ENCODE measurements around the gene SPINK1.
"Not testable (repeated sequence)": the region's sequence is repeated elsewhere in the genome, so short reads cannot be mapped to it uniquely, and the experiment has no call there.

SPINK1 gene

GRCh38 chr5:147831465-147831864 is at the start of gene SPINK1:
Gene SPINK1 (minus strand): TSS chr5:147831671. CDS start chr5:147831577, 94 bp downstream.
- Mint-ChIP-seq H3K4me3 (no peak within 1 kb of the TSS), H3K27me3 (ENCODE audit: low read depth) (peaks cover 18% of the 10 kb centered on the region), H3K4me1 (ENCODE audit: low read depth) (no peaks in the 10 kb centered on the region), H3K36me3 (ENCODE audit: low read depth) (no peaks in the 10 kb centered on the region), H3K27ac (no peak within 1 kb of the TSS), H3K9me3 (no peaks in the 10 kb centered on the region)

- Mint-ChIP-seq H3K9me3 (no peaks in the 10 kb centered on the region), H3K36me3 (ENCODE audit: low read depth) (no peaks in the 10 kb centered on the region), H3K27ac (no peak overlapping the region), H3K27me3 (ENCODE audit: low read depth) (no peaks in the 10 kb centered on the region), H3K4me3 (no peak overlapping the region), H3K4me1 (ENCODE audit: low read depth) (no peaks in the 10 kb centered on the region)
Measured at GRCh38 chr5:147880487-147880886, 49.0 kb upstream of the SPINK1 start.

- Mint-ChIP-seq H3K9me3 (no peaks in the 10 kb centered on the region), H3K27me3 (ENCODE audit: low read depth) (no peaks in the 10 kb centered on the region), H3K4me1 (ENCODE audit: low read depth) (no peaks in the 10 kb centered on the region), H3K4me3 (no peak overlapping the region), H3K27ac (no peak overlapping the region), H3K36me3 (ENCODE audit: low read depth) (no peaks in the 10 kb centered on the region)
Measured at GRCh38 chr5:147879784-147880183, 48.3 kb upstream of the SPINK1 start.

DNA sequence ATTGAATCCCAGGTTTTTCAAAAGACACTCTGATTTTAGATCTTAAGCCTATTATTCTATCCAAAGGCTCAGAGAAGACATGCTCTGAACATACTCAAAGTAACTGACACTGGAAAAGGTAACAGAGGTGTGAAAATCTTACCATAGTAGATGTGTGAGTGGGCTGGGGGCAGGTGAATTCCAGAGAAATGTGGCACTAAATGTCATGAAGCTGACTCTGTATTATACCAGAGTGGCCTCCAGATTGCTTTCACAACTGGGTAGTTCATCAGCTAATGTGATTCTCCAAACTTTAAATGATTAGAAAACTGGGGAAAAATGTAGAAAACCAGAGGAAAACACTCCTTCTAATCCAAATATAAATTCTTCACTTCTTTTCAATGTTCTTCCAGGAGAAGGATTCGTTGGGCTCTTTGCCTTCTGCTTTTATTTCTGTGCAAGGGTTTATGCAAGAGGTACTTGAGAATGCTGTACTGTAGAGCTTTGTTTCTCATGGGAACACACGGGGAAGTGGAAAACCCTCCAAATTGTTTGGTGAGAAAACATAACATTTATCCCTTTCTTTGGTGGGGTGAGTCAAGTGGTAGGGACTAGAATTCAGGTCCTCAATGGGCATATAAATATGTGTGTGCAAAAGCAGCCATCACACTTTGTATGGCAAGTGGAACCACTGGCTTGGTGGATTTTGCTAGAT is 46.7 kb upstream of the SPINK1 start, which contains the start of gene SCGB3A2:
TSS of gene SCGB3A2 (plus strand) at position 646 of the 694 bp plus-strand sequence. CDS start 93 bp downstream, outside the sequence.
- Mint-ChIP-seq H3K4me1 (ENCODE audit: low read depth) (no peaks in the 10 kb centered on the region), H3K27me3 (ENCODE audit: low read depth) (no peaks in the 10 kb centered on the region), H3K9me3 (no peaks in the 10 kb centered on the region), H3K27ac (no peak within 1 kb of the TSS), H3K4me3 (no peak within 1 kb of the TSS), H3K36me3 (ENCODE audit: low read depth) (no peaks in the 10 kb centered on the region)

DNA sequence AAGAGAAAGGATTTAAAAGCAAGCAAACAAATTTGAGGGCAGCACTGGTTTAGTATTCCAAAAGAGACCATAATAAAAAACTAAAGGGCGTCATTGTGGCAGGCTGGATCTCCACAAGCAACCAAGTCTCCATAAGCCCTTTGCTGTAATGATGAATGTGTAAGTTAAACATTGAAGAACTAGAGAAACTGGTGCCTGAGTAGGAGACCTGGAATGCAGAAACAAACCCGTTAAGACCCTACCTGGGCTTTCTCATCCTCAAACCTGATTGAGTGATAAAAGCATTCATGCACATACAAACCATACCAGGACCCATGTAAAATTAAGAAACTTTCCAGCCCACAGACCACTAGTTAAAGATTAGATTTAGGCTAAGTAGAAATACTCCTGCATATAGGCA is 45.2 kb upstream of the SPINK1 start:
- Mint-ChIP-seq H3K27ac (no peak overlapping the region), H3K4me1 (ENCODE audit: low read depth) (no peaks in the 10 kb centered on the region), H3K4me3 (no peak overlapping the region), H3K36me3 (ENCODE audit: low read depth) (no peaks in the 10 kb centered on the region), H3K27me3 (ENCODE audit: low read depth) (no peaks in the 10 kb centered on the region), H3K9me3 (no peaks in the 10 kb centered on the region)

DNA sequence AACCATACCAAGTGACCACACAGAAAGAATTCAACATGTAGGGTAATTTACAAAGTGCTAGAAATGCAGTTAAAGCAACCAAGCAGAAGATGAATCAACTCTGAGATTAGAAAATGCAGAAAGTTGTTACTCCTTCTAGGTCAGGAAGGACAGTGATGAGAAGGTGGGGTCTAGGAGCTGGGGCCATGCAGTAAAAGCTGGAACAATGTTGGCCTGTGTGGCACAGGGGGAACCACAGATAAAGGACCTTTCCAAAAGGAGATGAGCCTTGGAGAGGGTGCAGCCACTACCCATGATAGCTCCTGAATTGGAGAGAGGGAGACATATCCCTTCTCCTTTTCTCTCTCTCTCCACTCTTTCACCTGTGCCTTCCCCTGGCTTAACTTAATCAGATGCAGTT is 44.7 kb upstream of the SPINK1 start:
- H3K4me3 Mint-ChIP-seq, result no peak overlapping the region
- H3K36me3 Mint-ChIP-seq (ENCODE audit: low read depth), result no peaks in the 10 kb centered on the region
- H3K9me3 Mint-ChIP-seq, result no peaks in the 10 kb centered on the region
- H3K27me3 Mint-ChIP-seq (ENCODE audit: low read depth), result no peaks in the 10 kb centered on the region
- H3K4me1 Mint-ChIP-seq (ENCODE audit: low read depth), result no peaks in the 10 kb centered on the region
- H3K27ac Mint-ChIP-seq, result no peak overlapping the region

DNA sequence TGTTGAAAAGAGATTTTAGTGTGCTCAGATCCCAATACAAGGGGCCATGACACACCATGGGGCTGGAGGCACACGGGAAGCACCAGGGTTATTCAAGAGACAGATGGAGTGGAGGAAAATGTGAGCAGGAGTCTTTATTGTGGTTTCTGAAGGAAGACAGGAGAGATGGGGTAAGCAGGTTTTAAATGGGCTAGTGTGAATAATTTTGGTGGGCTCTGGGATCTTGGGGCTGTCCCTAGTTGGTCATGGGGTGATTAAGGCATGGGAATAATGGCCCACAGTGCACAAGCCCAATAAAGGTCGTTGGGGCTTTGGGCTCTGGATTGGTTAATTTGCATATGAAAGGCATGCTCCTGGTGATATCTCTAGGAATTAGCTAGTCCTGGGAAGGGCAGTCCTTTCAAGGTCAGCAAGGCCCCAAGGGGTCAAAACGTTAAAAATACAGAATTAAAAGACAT is 43.5 kb upstream of the SPINK1 start:
- H3K4me1 Mint-ChIP-seq (ENCODE audit: low read depth), result no peaks in the 10 kb centered on the region
- no peak overlapping the region for H3K4me3 Mint-ChIP-seq
- H3K27ac Mint-ChIP-seq, result no peak overlapping the region
- H3K27me3 Mint-ChIP-seq (ENCODE audit: low read depth), result no peaks in the 10 kb centered on the region
- no peaks in the 10 kb centered on the region for H3K9me3 Mint-ChIP-seq
- no peaks in the 10 kb centered on the region for H3K36me3 Mint-ChIP-seq (ENCODE audit: low read depth)

- not testable (repeated sequence) for H3K4me3 Mint-ChIP-seq; H3K27ac Mint-ChIP-seq; H3K27me3 Mint-ChIP-seq (ENCODE audit: low read depth); H3K36me3 Mint-ChIP-seq (ENCODE audit: low read depth); H3K4me1 Mint-ChIP-seq (ENCODE audit: low read depth); H3K9me3 Mint-ChIP-seq
Measured at GRCh38 chr5:147874118-147874875, 42.8 kb upstream of the SPINK1 start.

- not testable (repeated sequence) for H3K27ac Mint-ChIP-seq; H3K27me3 Mint-ChIP-seq (ENCODE audit: low read depth); H3K36me3 Mint-ChIP-seq (ENCODE audit: low read depth); H3K4me3 Mint-ChIP-seq; H3K4me1 Mint-ChIP-seq (ENCODE audit: low read depth); H3K9me3 Mint-ChIP-seq
Measured at GRCh38 chr5:147872744-147873435, 41.4 kb upstream of the SPINK1 start.

- H3K27me3 Mint-ChIP-seq (ENCODE audit: low read depth), result not testable (repeated sequence)
Measured at GRCh38 chr5:147871980-147872549, 40.6 kb upstream of the SPINK1 start.

DNA sequence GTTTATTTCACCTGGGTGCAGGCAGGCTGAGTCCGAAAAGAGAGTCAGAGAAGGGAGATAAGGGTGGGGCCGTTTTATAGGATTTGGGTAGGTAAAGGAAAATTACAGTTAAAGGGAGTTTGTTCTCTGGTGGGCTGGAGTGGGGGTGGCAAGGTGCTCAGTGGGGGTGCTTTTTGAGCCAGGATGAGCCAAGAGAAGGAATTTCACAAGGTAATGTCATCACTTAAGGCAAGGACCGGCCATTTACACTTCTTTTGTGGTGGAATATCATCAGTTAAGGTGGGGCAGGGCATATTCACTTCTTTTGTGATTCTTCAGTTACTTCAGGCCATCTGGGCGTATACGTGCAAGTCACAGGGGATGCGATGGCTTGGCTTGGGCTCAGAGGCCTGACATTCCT is 38.4 kb upstream of the SPINK1 start:
- H3K4me3 Mint-ChIP-seq; H3K4me1 Mint-ChIP-seq (ENCODE audit: low read depth); H3K36me3 Mint-ChIP-seq (ENCODE audit: low read depth); H3K27ac Mint-ChIP-seq; H3K27me3 Mint-ChIP-seq (ENCODE audit: low read depth); H3K9me3 Mint-ChIP-seq: not testable (repeated sequence)

More at GRCh38 chr5:147871980-147872549, 40.6 kb upstream of the SPINK1 start:
- H3K4me3 Mint-ChIP-seq; H3K9me3 Mint-ChIP-seq; H3K4me1 Mint-ChIP-seq (ENCODE audit: low read depth); H3K36me3 Mint-ChIP-seq (ENCODE audit: low read depth); H3K27ac Mint-ChIP-seq: not testable (repeated sequence)

DNA sequence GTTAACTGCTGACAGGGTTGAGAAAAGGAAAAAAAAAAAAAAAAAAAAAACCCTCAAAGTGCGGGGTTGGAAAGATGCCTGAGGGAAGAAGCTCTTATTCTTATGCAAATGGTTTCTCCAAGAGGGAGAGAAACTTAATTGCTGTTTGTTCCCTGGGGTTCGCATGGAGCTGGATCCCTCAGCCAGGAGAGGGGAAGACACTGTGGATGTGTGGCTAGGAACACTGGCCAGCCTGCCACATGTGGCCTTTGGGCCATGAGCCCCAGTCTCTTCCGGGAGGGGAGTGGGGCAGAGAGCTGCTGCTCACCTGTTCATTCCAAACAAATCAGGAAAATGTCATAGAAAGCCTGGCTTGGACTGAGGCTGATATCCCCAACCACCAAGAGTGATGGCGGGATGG is 37.6 kb upstream of the SPINK1 start:
- H3K27ac Mint-ChIP-seq, result no peak overlapping the region
- H3K4me1 Mint-ChIP-seq (ENCODE audit: low read depth), result no peaks in the 10 kb centered on the region
- H3K9me3 Mint-ChIP-seq, result no peaks in the 10 kb centered on the region
- no peaks in the 10 kb centered on the region for H3K27me3 Mint-ChIP-seq (ENCODE audit: low read depth)
- no peak overlapping the region for H3K4me3 Mint-ChIP-seq
- H3K36me3 Mint-ChIP-seq (ENCODE audit: low read depth), result no peaks in the 10 kb centered on the region

DNA sequence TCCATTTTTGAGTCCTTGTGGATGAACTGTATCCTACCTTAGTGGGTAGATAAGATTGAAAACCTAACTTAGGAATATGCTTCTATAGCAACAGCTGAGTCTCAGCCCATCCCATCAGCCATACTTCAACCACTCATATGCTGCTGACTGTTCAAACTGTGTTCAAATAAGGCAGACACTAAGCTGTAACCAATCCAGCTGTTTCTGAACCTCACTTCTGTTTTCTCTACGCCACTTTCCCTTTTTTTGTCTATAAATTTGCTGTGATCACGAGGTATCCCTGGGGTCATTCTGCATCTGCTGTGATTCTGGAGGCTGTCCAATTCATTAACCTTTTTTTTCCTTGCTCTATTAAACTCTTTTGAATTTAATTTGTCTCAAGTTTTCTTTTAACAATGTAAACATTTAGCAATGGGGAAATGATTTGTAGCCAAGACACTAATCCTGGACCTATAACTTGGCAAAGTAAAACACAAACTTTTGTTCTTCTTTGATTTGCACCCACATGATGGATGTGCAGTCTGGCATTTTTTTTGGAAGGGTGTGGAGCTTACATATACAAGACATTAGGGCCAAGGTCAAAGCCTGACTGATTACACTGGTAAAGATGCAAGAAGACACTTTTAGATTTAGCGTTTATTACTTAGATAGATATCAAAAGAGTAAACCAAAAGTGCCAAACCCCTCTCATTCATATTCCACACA is 32.1 kb upstream of the SPINK1 start:
- no peak overlapping the region for H3K27ac Mint-ChIP-seq
- H3K4me3 Mint-ChIP-seq, result no peak overlapping the region
- no peaks in the 10 kb centered on the region for H3K36me3 Mint-ChIP-seq (ENCODE audit: low read depth)
- no peaks in the 10 kb centered on the region for H3K9me3 Mint-ChIP-seq
- no peaks in the 10 kb centered on the region for H3K4me1 Mint-ChIP-seq (ENCODE audit: low read depth)
- H3K27me3 Mint-ChIP-seq (ENCODE audit: low read depth), result peaks cover under 1% of the 10 kb centered on the region

DNA sequence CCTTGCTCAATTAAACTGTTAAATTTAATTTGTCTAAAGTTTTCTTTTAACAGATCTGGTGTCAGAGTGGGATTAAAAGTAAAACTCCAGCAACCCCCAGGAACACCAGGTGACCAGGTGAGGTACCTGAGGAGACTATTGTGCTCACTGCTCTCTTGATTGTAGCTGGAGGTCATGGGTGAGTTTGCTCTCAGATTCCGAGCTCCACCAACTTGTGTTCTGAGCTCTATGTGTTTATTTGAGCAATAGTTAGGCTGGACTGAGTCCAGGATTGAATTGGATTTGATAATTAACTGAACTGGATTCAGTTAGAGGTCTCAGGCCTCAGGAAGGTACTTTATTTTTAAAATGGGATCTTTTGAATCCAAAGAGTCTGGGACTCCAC is 29.2 kb upstream of the SPINK1 start:
- Mint-ChIP-seq H3K9me3 (no peaks in the 10 kb centered on the region), H3K27me3 (ENCODE audit: low read depth) (peaks cover 3% of the 10 kb centered on the region), H3K27ac (no peak overlapping the region), H3K36me3 (ENCODE audit: low read depth) (no peaks in the 10 kb centered on the region), H3K4me1 (ENCODE audit: low read depth) (no peaks in the 10 kb centered on the region), H3K4me3 (no peak overlapping the region)

Data from T-helper 1 cell treated with Interleukin-12 subunit alpha and Interleukin-12 subunit beta and Interleukin-4 antibody, amounts not matched to agents 30 μg/mL and 1 μg/mL, for 36 hours (primary cell).